Loucy (cell line): Measurements from ENCODE around the gene HOXA3.

ENCODE experiments used
- EZH2phosphoT487 ChIP-seq: fragments of 200-600 bp; IDR thresholded peaks from 2 replicates; pipeline ENCODE4 v1.6.1; 2018; ENCODE audit warnings: antibody characterized with exemption, mild to moderate bottlenecking, moderate library complexity, borderline replicate concordance
- TF ChIP-seq, protein P1 (sequence below): fragments of 200-600 bp; sonication (generic); conservative IDR thresholded peaks from 2 replicates; pipeline ENCODE4 v1.5.1; 2014; ENCODE audit warnings: mild to moderate bottlenecking, antibody characterized with exemption, low read length

DNA sequence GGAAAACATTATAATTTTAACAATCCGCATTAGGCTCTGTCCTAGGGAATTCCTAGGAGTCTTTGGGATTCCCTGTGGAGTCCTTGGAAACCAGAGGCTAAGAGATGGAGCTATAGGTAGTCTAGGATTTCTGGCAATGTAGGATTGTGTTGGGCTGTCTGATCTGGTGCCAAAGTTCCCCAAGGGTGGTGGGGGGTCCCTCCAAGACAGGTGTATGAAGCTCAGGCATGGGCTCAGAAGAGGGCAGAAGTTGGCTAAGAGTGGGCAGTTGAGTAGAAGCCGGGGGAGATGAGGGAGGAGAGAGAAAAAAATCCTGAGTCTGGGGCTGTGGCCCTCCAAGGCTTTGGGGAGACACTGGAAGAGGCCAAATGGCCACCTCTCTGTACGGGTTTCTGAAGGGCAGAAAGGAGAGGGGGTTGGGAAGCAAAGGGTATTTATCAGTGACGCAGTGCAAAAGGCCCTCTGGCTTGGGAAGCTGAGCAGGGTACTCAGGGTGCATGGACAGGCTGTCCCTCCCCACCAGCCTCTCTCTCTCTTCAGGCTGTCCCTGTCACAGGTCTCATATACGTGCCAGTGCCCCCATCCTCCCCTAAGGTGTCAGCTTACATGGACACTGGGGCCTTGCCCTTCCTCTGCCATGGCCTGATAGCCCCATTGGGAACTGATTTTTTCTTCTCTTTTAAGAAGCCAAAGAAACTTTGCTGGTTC lies 5.7 kb downstream of the HOXA3 start:
- TF ChIP-seq, protein P1, sequence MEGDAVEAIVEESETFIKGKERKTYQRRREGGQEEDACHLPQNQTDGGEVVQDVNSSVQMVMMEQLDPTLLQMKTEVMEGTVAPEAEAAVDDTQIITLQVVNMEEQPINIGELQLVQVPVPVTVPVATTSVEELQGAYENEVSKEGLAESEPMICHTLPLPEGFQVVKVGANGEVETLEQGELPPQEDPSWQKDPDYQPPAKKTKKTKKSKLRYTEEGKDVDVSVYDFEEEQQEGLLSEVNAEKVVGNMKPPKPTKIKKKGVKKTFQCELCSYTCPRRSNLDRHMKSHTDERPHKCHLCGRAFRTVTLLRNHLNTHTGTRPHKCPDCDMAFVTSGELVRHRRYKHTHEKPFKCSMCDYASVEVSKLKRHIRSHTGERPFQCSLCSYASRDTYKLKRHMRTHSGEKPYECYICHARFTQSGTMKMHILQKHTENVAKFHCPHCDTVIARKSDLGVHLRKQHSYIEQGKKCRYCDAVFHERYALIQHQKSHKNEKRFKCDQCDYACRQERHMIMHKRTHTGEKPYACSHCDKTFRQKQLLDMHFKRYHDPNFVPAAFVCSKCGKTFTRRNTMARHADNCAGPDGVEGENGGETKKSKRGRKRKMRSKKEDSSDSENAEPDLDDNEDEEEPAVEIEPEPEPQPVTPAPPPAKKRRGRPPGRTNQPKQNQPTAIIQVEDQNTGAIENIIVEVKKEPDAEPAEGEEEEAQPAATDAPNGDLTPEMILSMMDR: no peak
- TF ChIP-seq EZH2phosphoT487: no peak
